GM19240 (cell line): ENCODE data around the gene GLDN.
"Not testable (repeated sequence)": the region's sequence is repeated elsewhere in the genome, so short reads cannot be mapped to it uniquely, and the experiment has no call there.

Experiments
- DNase-seq: peaks from one replicate; pipeline ENCODE4 v3.0.0; 2011; ENCODE audit warnings: low spot score; ENCODE audit not compliant: insufficient read length

Gene GLDN

GRCh38 chr15:51443282-51443914 lies 101.9 kb downstream of the GLDN start:
- DNase-seq, result no peak

- no peak for DNase-seq
Observed at GRCh38 chr15:51444112-51444511, 102.7 kb downstream of the GLDN start.

GRCh38 chr15:51444807-51445206 lies 103.4 kb downstream of the GLDN start:
- no peak for DNase-seq

GRCh38 chr15:51446029-51446744 lies 104.7 kb downstream of the GLDN start:
- DNase-seq, result not testable (repeated sequence)

- DNase-seq, result no peak
Observed at GRCh38 chr15:51447855-51448621, 106.6 kb downstream of the GLDN start.

- DNase-seq, result no peak
Observed at GRCh38 chr15:51448622-51449399, 107.4 kb downstream of the GLDN start.

- no peak for DNase-seq
Observed at GRCh38 chr15:51450001-51450400, 108.5 kb downstream of the GLDN start.
